ENCODE results near the gene CELF1.
A peak's percentile ranks its signal among the peaks of the same experiment; 100 is the strongest.
"Not testable (repeated sequence)": the region's sequence is repeated elsewhere in the genome, so short reads cannot be mapped to it uniquely, and the experiment has no call there.

CELF1 gene

DNA sequence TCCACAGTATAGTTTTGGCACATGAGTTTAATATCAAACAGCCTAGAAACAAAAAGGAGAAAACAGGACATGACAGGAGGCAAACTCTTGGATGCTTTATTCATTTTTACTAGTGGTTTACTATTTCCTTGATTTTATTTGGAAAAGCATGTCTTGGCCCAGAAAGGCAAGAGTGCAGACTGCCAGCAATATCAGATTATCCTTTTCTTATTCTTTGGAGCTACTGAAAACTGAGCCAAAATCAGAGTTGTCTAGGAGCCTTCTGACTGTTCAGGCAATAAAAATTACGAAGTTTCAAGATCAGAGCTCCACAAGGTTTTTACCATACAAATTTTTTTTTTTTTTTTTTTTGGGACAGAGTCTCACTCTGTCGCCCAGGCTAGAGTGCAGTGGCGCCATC is 16.0 kb downstream of the CELF1 start:
- DNase-seq = peak; percentile 53

- no peak for DNase-seq
Observed at GRCh38 chr11:47534704-47535251, 18.2 kb downstream of the CELF1 start.

- DNase-seq = no peak
Observed at GRCh38 chr11:47533690-47534151, 19.2 kb downstream of the CELF1 start.

GRCh38 chr11:47532597-47533213 is 20.2 kb downstream of the CELF1 start:
- DNase-seq = no peak

GRCh38 chr11:47531666-47532065 is 21.3 kb downstream of the CELF1 start:
- no peak for DNase-seq

GRCh38 chr11:47530721-47531120 is 22.2 kb downstream of the CELF1 start:
- DNase-seq = not testable (repeated sequence)

GRCh38 chr11:47529951-47530350 is 23.0 kb downstream of the CELF1 start:
- DNase-seq = no peak

- no peak for DNase-seq
Observed at GRCh38 chr11:47527186-47527585, 25.7 kb downstream of the CELF1 start.

DNA sequence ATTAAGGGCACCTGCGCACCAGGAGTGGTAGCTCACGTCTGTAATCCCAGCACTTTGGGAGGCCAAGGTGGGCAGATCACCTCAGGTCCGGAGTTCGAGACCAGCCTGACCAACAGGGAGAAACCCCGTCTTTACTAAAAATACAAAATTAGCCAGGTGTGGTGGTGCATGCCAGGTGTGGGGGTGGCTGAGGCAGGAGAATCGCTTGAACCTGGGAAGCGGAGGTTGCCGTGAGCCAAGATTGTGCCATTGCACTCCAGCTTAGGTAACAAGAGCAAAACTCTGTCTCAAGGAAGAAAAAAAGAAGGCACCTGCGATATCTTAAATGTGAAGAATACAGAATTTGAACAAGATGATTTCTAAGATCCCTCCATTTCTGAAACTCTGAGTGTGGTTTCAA is 26.9 kb downstream of the CELF1 start:
- not testable (repeated sequence) for DNase-seq

DNA sequence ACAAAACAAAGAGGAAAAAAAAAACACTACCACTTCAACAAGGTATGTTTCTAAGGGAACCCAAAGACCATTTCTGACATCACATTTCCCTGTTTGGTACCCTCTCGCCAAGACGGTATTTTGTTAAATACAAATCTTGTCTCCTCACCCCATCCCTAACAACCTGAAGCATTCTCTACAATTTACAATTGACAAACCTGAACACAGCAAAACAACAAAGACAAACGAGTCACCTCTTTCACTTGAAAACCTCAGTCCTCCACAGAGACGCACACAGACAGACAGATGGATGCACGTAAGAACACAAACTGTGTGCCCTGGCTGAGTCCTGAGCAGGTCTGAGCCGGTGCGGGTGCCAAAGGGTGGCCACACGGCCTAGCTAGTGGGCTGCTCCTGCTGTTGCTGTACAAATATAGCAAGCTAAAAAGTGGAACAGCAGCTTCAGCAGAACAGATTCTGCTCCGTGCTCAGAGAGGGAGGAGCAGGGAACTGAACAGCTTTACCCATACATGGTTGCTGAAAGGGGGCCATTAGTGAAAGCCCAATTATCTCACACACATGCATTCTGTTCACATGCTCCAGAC is 28.5 kb downstream of the CELF1 start:
- DNase-seq = peak; percentile 66

DNA sequence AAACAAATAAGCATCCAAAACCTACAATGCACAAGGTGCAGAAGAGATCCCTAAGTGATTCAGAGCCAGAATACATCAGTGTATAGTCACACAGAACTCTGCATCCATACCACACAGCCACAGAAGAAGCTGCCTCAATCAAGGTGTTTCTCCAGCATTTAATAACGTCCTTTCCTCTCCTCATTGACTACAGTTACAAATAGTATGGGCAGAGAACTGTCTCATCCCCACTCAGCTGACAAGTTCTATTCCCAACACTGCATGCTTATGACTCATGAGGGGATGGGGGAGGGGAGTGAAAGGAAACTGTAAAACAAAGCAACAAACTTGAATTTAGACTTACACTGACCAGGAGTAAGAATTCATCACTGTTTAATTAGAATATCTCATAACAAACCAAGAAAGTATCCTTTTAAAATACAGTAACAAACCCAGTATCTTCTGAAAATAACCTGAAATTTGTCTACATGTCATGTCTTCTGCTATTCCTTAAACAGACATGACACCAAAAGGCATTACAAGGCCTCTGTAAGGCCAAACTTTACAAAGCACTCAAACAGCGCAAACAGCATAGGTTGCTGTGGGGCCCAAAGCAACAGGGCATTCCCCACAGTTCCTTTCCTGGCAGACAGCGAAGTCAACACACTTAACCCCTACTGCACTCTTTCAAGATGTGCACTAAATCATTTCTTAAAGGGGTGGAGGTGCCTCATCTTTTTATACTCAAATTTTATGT is 29.3 kb downstream of the CELF1 start:
- DNase-seq = no peak

DNA sequence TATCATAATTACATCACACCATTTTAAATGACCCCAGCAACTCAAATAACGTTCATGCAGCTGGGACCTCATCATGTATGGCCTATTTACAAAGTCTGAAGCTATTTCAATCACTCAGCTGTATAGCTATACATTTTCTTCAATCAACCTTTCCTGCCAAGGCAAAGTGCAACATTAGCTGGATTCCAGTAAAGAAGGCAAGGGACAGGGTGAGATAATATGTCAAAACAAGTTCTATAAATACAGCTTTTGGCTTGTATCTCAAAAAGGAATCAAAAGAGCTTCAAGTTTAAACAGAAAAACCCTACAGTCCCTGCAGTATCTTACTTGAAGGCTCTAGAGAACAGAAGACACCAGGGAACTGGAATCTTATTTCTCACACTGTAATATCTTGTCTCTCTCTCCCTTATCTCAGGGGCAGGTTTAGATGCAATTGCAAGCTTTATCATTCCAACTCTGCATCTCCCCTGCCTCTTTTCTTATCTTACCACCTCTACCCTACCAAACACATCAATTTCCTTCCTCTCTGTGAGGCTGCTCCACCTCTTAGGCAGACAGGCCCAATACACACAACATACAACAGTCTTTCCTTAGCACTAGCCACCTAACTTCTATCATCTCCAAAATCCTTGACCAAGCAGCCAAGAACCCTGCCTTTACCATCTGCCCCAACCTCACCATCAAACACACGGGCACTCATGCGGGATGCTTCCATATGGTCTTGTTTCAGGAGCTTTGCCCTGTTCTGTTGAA is 34.5 kb downstream of the CELF1 start:
- DNase-seq = peak; percentile 92

GRCh38 chr11:47516984-47517853 is 35.7 kb downstream of the CELF1 start:
- no peak for DNase-seq

DNA sequence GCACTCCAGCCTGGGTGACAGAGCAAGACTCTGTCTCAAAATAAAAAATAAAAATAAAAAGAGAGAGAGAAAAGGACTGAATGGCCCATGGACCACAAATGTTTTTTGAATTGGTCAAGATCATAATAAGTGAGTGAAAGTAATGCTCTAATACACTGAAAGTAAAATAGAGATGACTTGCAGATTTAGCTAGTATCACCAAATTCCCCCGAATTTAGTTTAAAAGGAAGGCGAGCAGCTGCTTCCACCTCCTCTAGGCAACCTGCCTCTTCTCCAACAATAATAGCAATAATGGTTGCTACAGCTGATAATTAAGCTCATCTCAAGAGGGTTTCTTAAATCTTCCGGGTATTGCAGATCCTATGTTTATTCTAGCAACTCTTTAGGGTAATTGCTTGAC is 36.8 kb downstream of the CELF1 start:
- DNase-seq = no peak

DNA sequence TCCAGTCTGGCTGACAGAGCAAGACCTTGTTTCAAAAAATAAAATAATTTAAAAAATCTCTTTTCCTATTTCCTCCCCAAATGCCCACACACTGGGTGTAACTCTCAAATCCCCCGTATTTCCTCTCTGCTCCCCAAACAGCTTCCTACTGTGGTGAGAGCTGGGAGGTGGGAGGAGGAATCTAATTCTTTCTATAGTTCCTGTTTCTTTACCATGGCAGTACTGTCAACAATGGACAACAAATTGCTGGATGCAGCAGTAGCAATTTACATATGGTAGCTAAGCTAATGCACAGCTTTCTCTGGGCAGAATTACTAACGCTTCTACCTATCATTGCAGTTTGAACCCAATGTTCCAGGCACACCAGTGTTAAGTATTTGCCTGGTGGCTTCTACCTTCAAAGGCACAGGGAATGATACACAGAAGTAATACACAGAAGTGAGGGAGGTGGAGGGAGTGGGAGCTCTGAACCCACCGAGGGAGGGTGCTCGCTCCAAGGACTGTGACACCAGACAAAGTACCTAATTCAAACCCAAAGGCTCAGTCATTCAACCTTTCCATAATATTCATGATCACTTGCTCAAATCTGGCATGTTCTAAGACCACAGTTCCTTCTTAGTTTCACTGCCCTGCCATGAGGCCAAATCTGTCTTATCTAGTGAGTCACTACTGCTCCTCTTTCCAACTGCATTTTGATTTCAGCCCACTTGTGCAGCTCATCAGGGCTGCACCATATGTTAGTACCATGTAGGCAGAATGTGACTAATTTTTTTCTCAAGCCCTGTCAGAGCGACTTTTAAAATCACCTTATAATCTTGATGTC is 37.9 kb downstream of the CELF1 start:
- peak; percentile 76 for DNase-seq

DNA sequence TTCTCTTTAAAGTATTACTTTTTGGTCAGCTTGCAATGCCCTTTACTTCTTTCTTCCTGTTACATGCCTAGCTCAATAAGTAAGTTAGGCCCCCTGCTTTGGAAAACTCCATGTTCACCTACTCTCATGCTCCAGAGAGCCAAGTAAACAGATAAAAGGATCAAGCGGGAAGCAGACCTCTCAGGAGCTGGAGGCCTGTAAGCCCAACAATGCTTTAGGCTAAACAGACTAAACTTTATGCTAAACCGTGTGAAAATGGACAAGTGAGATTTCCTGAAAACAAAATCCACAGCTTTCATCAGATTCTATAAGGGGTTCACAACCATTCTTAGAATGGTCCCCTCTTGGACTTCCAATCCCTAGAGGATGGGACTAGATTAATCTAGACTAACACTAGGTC is 40.2 kb downstream of the CELF1 start:
- DNase-seq = no peak

- no peak for DNase-seq
Observed at GRCh38 chr11:47511917-47512316, 41.0 kb downstream of the CELF1 start.

GRCh38 chr11:47510209-47510608 is 42.7 kb downstream of the CELF1 start:
- DNase-seq = no peak

- no peak for DNase-seq
Observed at GRCh38 chr11:47509077-47509536, 43.8 kb downstream of the CELF1 start.

GRCh38 chr11:47508240-47508957 is 44.5 kb downstream of the CELF1 start:
- DNase-seq = no peak
